Fibroblast of lung (primary cell): ENCODE results near the gene LGALS3. TPM values are rescaled to one million over a fixed set of nuclear protein-coding genes. Genes with fewer than 3 reads are reported as not detected.
A peak's percentile ranks its signal among the peaks of the same experiment; 100 is the strongest.

Source experiments
- DNase-seq, 2 donors: peaks; one replicate each; pipeline versions ENCODE4 v3.0.0 to v3.0.0-alpha.2; 2010; ENCODE audit warnings: low read depth in 2 of 2
- H2AFZ ChIP-seq: 2 replicates; pipeline ENCODE4 v1.5.1; 2012; ENCODE audit warnings: low read length, control low read depth, inconsistent platforms
- H3K27ac ChIP-seq: 2 replicates; pipeline ENCODE4 v1.5.1; 2011; ENCODE audit warnings: low read length, control low read depth; ENCODE audit not compliant: insufficient read depth
- H3K27me3 ChIP-seq: 2 replicates; pipeline ENCODE4 v1.5.1; 2011; ENCODE audit warnings: mild to moderate bottlenecking, low read length; ENCODE audit not compliant: control insufficient read depth, insufficient read depth
- H3K36me3 ChIP-seq: 2 replicates; pipeline ENCODE4 v1.5.1; 2011; ENCODE audit warnings: low read length; ENCODE audit not compliant: control insufficient read depth, insufficient read depth
- H3K4me1 ChIP-seq: 2 replicates; pipeline ENCODE4 v1.5.1; 2011; ENCODE audit warnings: low read length; ENCODE audit not compliant: control insufficient read depth, insufficient read depth; ENCODE audit errors: extremely low read depth
- H3K4me2 ChIP-seq: 2 replicates; pipeline ENCODE4 v1.5.1; 2011; ENCODE audit warnings: low read length, control low read depth; ENCODE audit not compliant: insufficient read depth; ENCODE audit errors: extremely low read depth
- H3K4me3 ChIP-seq, 4 experiments: fragments of 200-600 bp in 1 of 4; sonication (generic) in 1 of 4; replicated peaks in 1 of 4; 2 replicates each; pipeline ENCODE4 v1.5.1; 2011 to 2016; ENCODE audit warnings: low read length in 4 of 4, low read depth in 3 of 4, mild to moderate bottlenecking in 3 of 4, control low read depth in 2 of 4, inconsistent platforms in 1 of 4, mixed read lengths in 1 of 4; ENCODE audit not compliant: insufficient read depth in 1 of 4; ENCODE audit errors: control extremely low read depth in 1 of 4
- H3K79me2 ChIP-seq: 2 replicates; pipeline ENCODE4 v1.5.1; 2012; ENCODE audit warnings: mild to moderate bottlenecking, low read length, inconsistent platforms; ENCODE audit not compliant: control insufficient read depth, insufficient read depth
- H3K9ac ChIP-seq: 2 replicates; pipeline ENCODE4 v1.5.1; 2011; ENCODE audit warnings: mild to moderate bottlenecking, low read length, control low read depth; ENCODE audit not compliant: insufficient read depth
- H3K9me3 ChIP-seq: 2 replicates; pipeline ENCODE4 v1.5.1; 2012; ENCODE audit warnings: low read depth, low read length; ENCODE audit not compliant: control insufficient read depth, insufficient read depth
- H4K20me1 ChIP-seq: 2 replicates; pipeline ENCODE4 v1.5.1; 2011; ENCODE audit warnings: low read length; ENCODE audit not compliant: control insufficient read depth, insufficient read depth; ENCODE audit errors: extremely low read depth
- CTCF ChIP-seq, 2 donors: IDR thresholded peaks in 1 of 2; conservative IDR thresholded peaks in 1 of 2; 1 replicate in 1 of 2; 2 replicates in 1 of 2; pipeline ENCODE4 v1.5.1; 2011 to 2012; ENCODE audit warnings: low read length in 2 of 2, control low read depth in 1 of 2, inconsistent platforms in 1 of 2, low read depth in 1 of 2, mild to moderate bottlenecking in 1 of 2
- EZH2 ChIP-seq: IDR thresholded peaks from 2 replicates; pipeline ENCODE4 v1.5.1; 2012; ENCODE audit warnings: low read length, control low read depth, mild to moderate bottlenecking; ENCODE audit errors: missing control alignments
- polyA plus RNA-seq, 2 donors: library from polyadenylated mRNA; depleted of rRNA in 1 of 2; stranded (reverse) in 1 of 2; unstranded in 1 of 2; fragments of >200 nt; gene quantifications; 2 replicates each; pipeline ENCODE4 v1.2.1, GENCODE V29; 2011 to 2012; ENCODE audit warnings: missing spikeins in 1 of 2
- total RNA-seq: library from RNA; depleted of rRNA; stranded (reverse); fragments of >200 nt; gene quantifications from 2 replicates; pipeline ENCODE4 v1.2.1, GENCODE V29; 2014

Gene LGALS3
- total and polyA plus RNA-seq, 2 donors (not counting 1 experiment from before 2014, with no cell fraction given) = 333 to 434 TPM

- no peak for TF ChIP-seq EZH2
- TF ChIP-seq CTCF (conservative IDR thresholded peaks at IDR 0.05 in 1 of 2, IDR thresholded peaks at IDR 0.05 in 1 of 2; ENCODE audit: low read depth in 1 of 2, low read length in 2 of 2) = no peak
- no peak for DNase-seq
- Histone ChIP-seq H2AFZ (peak overlapping the region; percentile 57), H3K9ac (no peak overlapping the region), H3K4me2 (no peak overlapping the region), H4K20me1 (no peaks in the 10 kb centered on the region), H3K79me2 (no peaks in the 10 kb centered on the region), H3K27ac (no peak overlapping the region), H3K9me3 (no peaks in the 10 kb centered on the region), H3K4me1 (peaks cover 12% of the 10 kb centered on the region), H3K27me3 (no peaks in the 10 kb centered on the region), H3K36me3 (no peaks in the 10 kb centered on the region), H3K4me3 (no peak overlapping the region)
These were observed 10.3 kb upstream of the LGALS3 start for GRCh38 chr14:55118761-55119160.

GRCh38 chr14:55120571-55121495, 8.2 kb upstream of the LGALS3 start:
- no peak overlapping the region for H2AFZ ChIP-seq
- no peaks in the 10 kb centered on the region for H3K27me3 ChIP-seq
- H3K79me2 ChIP-seq = no peaks in the 10 kb centered on the region
- TF ChIP-seq CTCF (conservative IDR thresholded peaks at IDR 0.05 in 1 of 2, IDR thresholded peaks at IDR 0.05 in 1 of 2; ENCODE audit: low read depth in 1 of 2, low read length in 2 of 2) = no peak
- no peak for TF ChIP-seq EZH2
- H4K20me1 ChIP-seq = no peaks in the 10 kb centered on the region
- no peak overlapping the region for H3K9ac ChIP-seq
- H3K36me3 ChIP-seq = no peaks in the 10 kb centered on the region
- no peaks in the 10 kb centered on the region for H3K9me3 ChIP-seq
- no peak for DNase-seq
- H3K4me2 ChIP-seq = no peak overlapping the region
- no peak overlapping the region for H3K27ac ChIP-seq
- no peak overlapping the region for H3K4me3 ChIP-seq
- H3K4me1 ChIP-seq = peaks cover 12% of the 10 kb centered on the region

GRCh38 chr14:55121628-55122439, 7.2 kb upstream of the LGALS3 start:
- Histone ChIP-seq H2AFZ (no peak overlapping the region), H3K36me3 (no peaks in the 10 kb centered on the region), H3K27me3 (no peaks in the 10 kb centered on the region), H3K9ac (no peak overlapping the region), H3K79me2 (no peaks in the 10 kb centered on the region), H3K4me2 (no peak overlapping the region), H3K27ac (no peak overlapping the region), H3K4me1 (peaks cover 12% of the 10 kb centered on the region), H4K20me1 (no peaks in the 10 kb centered on the region), H3K4me3 (no peak overlapping the region), H3K9me3 (no peaks in the 10 kb centered on the region)
- DNase-seq = no peak
- TF ChIP-seq EZH2 (no peak), CTCF (conservative IDR thresholded peaks at IDR 0.05 in 1 of 2, IDR thresholded peaks at IDR 0.05 in 1 of 2; ENCODE audit: low read depth in 1 of 2, low read length in 2 of 2) (no peak)
